ENCODE data around the gene FOS. TPM values are rescaled to one million over a fixed set of nuclear protein-coding genes. Genes with fewer than 3 reads are reported as not detected.

Gene FOS
- total and polyA plus RNA-seq, 2 of the 13 experiments (the other 11 are each of a cell fraction or from before 2014, with no cell fraction given), result 15.9 to 24.2 TPM

- TF ChIP-seq ZNF609 (CRISPR knock-in tag; IDR thresholded peaks at IDR 0.05; ENCODE audit: borderline replicate concordance), result peak; percentile 56; the same call in 1 of the 2 replicates
- no peak for TF ChIP-seq ZNF263 (CRISPR knock-in tag; IDR thresholded peaks at IDR 0.05)
- TF ChIP-seq FOXA3 (CRISPR knock-in tag; IDR thresholded peaks at IDR 0.05), result 0 out of 2 replicates have a peak, but pooled peaks have one; percentile 7
- 0 out of 2 replicates have a peak, but pooled peaks have one; percentile 31 for TF ChIP-seq SPEN (CRISPR knock-in tag; IDR thresholded peaks at IDR 0.05; ENCODE audit: low read depth)
- no peak for TF ChIP-seq DRAP1 (CRISPR knock-in tag; IDR thresholded peaks at IDR 0.05)
- 0 out of 2 replicates have a peak, but pooled peaks have one; percentile 23 for TF ChIP-seq PRDM10 (CRISPR knock-in tag; IDR thresholded peaks at IDR 0.05; ENCODE audit: low read depth)
- no peak for TF ChIP-seq FOXA1 (IDR thresholded peaks at IDR 0.05)
- 0 out of 2 replicates have a peak, but pooled peaks have one; percentile 2 for TF ChIP-seq FOXA1 (CRISPR knock-in tag; IDR thresholded peaks at IDR 0.05)
- TF ChIP-seq ZNF276 (CRISPR knock-in tag; IDR thresholded peaks at IDR 0.05; ENCODE audit: low read depth), result 0 out of 2 replicates have a peak, but pooled peaks have one; percentile 48
- 0 out of 2 replicates have a peak, but pooled peaks have one; percentile 23 for TF ChIP-seq ZKSCAN8 (CRISPR knock-in tag; IDR thresholded peaks at IDR 0.05; ENCODE audit: borderline replicate concordance)
- TF ChIP-seq NR2F6 (IDR thresholded peaks at IDR 0.05), result no peak
- TF ChIP-seq NR2F6 (CRISPR knock-in tag; IDR thresholded peaks at IDR 0.05), result 0 out of 2 replicates have a peak, but pooled peaks have one; percentile 18
- TF ChIP-seq FOXM1 (CRISPR knock-in tag; IDR thresholded peaks at IDR 0.05), result no peak
- 0 out of 2 replicates have a peak, but pooled peaks have one; percentile 30 for TF ChIP-seq SMAD3 (CRISPR knock-in tag; IDR thresholded peaks at IDR 0.05)
- TF ChIP-seq SAP130 (CRISPR knock-in tag; IDR thresholded peaks at IDR 0.05; ENCODE audit: low read depth), result peak; percentile 51
- TF ChIP-seq ZNF780A (CRISPR knock-in tag; IDR thresholded peaks at IDR 0.05), result no peak
- TF ChIP-seq RXRA (CRISPR knock-in tag; IDR thresholded peaks at IDR 0.05), result 0 out of 2 replicates have a peak, but pooled peaks have one; percentile 38
- TF ChIP-seq BCL6 (CRISPR knock-in tag; IDR thresholded peaks at IDR 0.05), result peak; percentile 42; the same call in 1 of the 2 replicates
- TF ChIP-seq ETV5 (CRISPR knock-in tag; IDR thresholded peaks at IDR 0.05; ENCODE audit: borderline replicate concordance), result no peak
Observed at GRCh38 chr14:75295491-75296345, 17.1 kb downstream of the FOS start (continued).
